Measurements from ENCODE around the gene DEFB129. TPM values are rescaled to one million over a fixed set of nuclear protein-coding genes. Genes with fewer than 3 reads are reported as not detected.
A peak's percentile ranks its signal among the peaks of the same experiment; 100 is the strongest.
"Not testable (repeated sequence)": the region's sequence is repeated elsewhere in the genome, so short reads cannot be mapped to it uniquely, and the experiment has no call there.

Gene DEFB129
- total RNA-seq, result not detected

- Mint-ChIP-seq H3K27me3 (peaks cover 8% of the 10 kb centered on the region), H3K27ac (no peak within 1 kb of the TSS), H3K36me3 (ENCODE audit: low read depth) (no peaks in the 10 kb centered on the region)
Measured at GRCh38 chr20:226958-227357, at the start of gene DEFB129. Gene DEFB129 (plus strand): TSS chr20:227258. CDS start chr20:227289, 31 bp downstream.

GRCh38 chr20:184288-184687 lies 42.8 kb upstream of the DEFB129 start:
- no peak for ATAC-seq (replicated peaks)
- Mint-ChIP-seq H3K9me3 (peaks cover 11% of the 10 kb centered on the region), H3K27me3 (peaks cover 50% of the 10 kb centered on the region), H3K4me3 (no peak overlapping the region), H3K27ac (no peak overlapping the region), H3K4me1 (no peaks in the 10 kb centered on the region), H3K36me3 (ENCODE audit: low read depth) (no peaks in the 10 kb centered on the region)

More at GRCh38 chr20:226958-227357, at the start of gene DEFB129:
- Mint-ChIP-seq H3K9me3 (no peaks in the 10 kb centered on the region), H3K4me1 (no peaks in the 10 kb centered on the region), H3K4me3 (no peak within 1 kb of the TSS)
- ATAC-seq (replicated peaks), result no peak

GRCh38 chr20:187733-188132 lies 39.3 kb upstream of the DEFB129 start:
- H3K9me3 Mint-ChIP-seq, result peaks cover 11% of the 10 kb centered on the region
- H3K4me1 Mint-ChIP-seq, result no peaks in the 10 kb centered on the region
- H3K4me3 Mint-ChIP-seq, result no peak overlapping the region
- no peak for ATAC-seq (replicated peaks)
- no peak overlapping the region for H3K27ac Mint-ChIP-seq
- H3K27me3 Mint-ChIP-seq, result peaks cover 45% of the 10 kb centered on the region
- no peaks in the 10 kb centered on the region for H3K36me3 Mint-ChIP-seq (ENCODE audit: low read depth)

- H3K27me3 Mint-ChIP-seq, result peaks cover 32% of the 10 kb centered on the region
- H3K4me1 Mint-ChIP-seq, result no peaks in the 10 kb centered on the region
- H3K36me3 Mint-ChIP-seq (ENCODE audit: low read depth), result no peaks in the 10 kb centered on the region
- no peak within 1 kb of the TSS for H3K4me3 Mint-ChIP-seq
- no peak for ATAC-seq (replicated peaks)
- H3K27ac Mint-ChIP-seq, result no peak within 1 kb of the TSS
- no peaks in the 10 kb centered on the region for H3K9me3 Mint-ChIP-seq
Measured at GRCh38 chr20:189611-190010, 37.4 kb upstream of the DEFB129 start, which contains the start of gene DEFB128. Gene DEFB128 (minus strand): TSS chr20:189711. CDS start chr20:189623, 88 bp downstream.

GRCh38 chr20:198225-198624 lies 28.8 kb upstream of the DEFB129 start:
- Mint-ChIP-seq H3K36me3 (ENCODE audit: low read depth) (no peaks in the 10 kb centered on the region), H3K4me3 (no peak overlapping the region)

GRCh38 chr20:199996-200395 lies 27.1 kb upstream of the DEFB129 start:
- Mint-ChIP-seq H3K36me3 (ENCODE audit: low read depth) (no peaks in the 10 kb centered on the region), H3K27ac (no peak overlapping the region), H3K27me3 (peaks cover 15% of the 10 kb centered on the region), H3K9me3 (no peaks in the 10 kb centered on the region), H3K4me1 (no peaks in the 10 kb centered on the region), H3K4me3 (no peak overlapping the region)
- no peak for ATAC-seq (replicated peaks)

More at GRCh38 chr20:198225-198624, 28.8 kb upstream of the DEFB129 start:
- no peaks in the 10 kb centered on the region for H3K9me3 Mint-ChIP-seq
- peaks cover 18% of the 10 kb centered on the region for H3K27me3 Mint-ChIP-seq
- no peak overlapping the region for H3K27ac Mint-ChIP-seq
- ATAC-seq (replicated peaks), result no peak
- H3K4me1 Mint-ChIP-seq, result no peaks in the 10 kb centered on the region

- H3K9me3 Mint-ChIP-seq; H3K4me1 Mint-ChIP-seq; H3K27ac Mint-ChIP-seq; ATAC-seq (replicated peaks); H3K36me3 Mint-ChIP-seq (ENCODE audit: low read depth); H3K4me3 Mint-ChIP-seq: not testable (repeated sequence)
- H3K27me3 Mint-ChIP-seq, result peaks cover 10% of the 10 kb centered on the region
Measured at GRCh38 chr20:203630-204029, 23.4 kb upstream of the DEFB129 start.

- H3K27me3 Mint-ChIP-seq, result no peaks in the 10 kb centered on the region
Measured at GRCh38 chr20:208942-209566, 18.0 kb upstream of the DEFB129 start.

GRCh38 chr20:210809-211502 lies 16.1 kb upstream of the DEFB129 start:
- Mint-ChIP-seq H3K27ac (no peak overlapping the region), H3K9me3 (no peaks in the 10 kb centered on the region), H3K4me1 (no peaks in the 10 kb centered on the region), H3K27me3 (peaks cover 4% of the 10 kb centered on the region), H3K36me3 (ENCODE audit: low read depth) (no peaks in the 10 kb centered on the region), H3K4me3 (no peak overlapping the region)
- ATAC-seq (replicated peaks), result no peak

More at GRCh38 chr20:208942-209566, 18.0 kb upstream of the DEFB129 start:
- Mint-ChIP-seq H3K27ac (no peak overlapping the region), H3K9me3 (no peaks in the 10 kb centered on the region), H3K36me3 (ENCODE audit: low read depth) (no peaks in the 10 kb centered on the region), H3K4me3 (no peak overlapping the region), H3K4me1 (no peaks in the 10 kb centered on the region)
- ATAC-seq (replicated peaks), result peak; percentile 87

- Mint-ChIP-seq H3K4me3 (no peak overlapping the region), H3K36me3 (ENCODE audit: low read depth) (no peaks in the 10 kb centered on the region), H3K9me3 (no peaks in the 10 kb centered on the region), H3K4me1 (no peaks in the 10 kb centered on the region), H3K27ac (no peak overlapping the region), H3K27me3 (peaks cover 15% of the 10 kb centered on the region)
- no peak for ATAC-seq (replicated peaks)
Measured at GRCh38 chr20:214383-214782, 12.7 kb upstream of the DEFB129 start.

GRCh38 chr20:215796-216195 lies 11.3 kb upstream of the DEFB129 start:
- Mint-ChIP-seq H3K4me3 (no peak overlapping the region), H3K4me1 (no peaks in the 10 kb centered on the region), H3K9me3 (no peaks in the 10 kb centered on the region), H3K27me3 (peaks cover 29% of the 10 kb centered on the region), H3K27ac (no peak overlapping the region), H3K36me3 (ENCODE audit: low read depth) (no peaks in the 10 kb centered on the region)
- no peak for ATAC-seq (replicated peaks)

- Mint-ChIP-seq H3K4me3 (no peak overlapping the region), H3K27ac (no peak overlapping the region), H3K9me3 (no peaks in the 10 kb centered on the region), H3K36me3 (ENCODE audit: low read depth) (no peaks in the 10 kb centered on the region), H3K27me3 (peaks cover 32% of the 10 kb centered on the region), H3K4me1 (no peaks in the 10 kb centered on the region)
- no peak for ATAC-seq (replicated peaks)
Measured at GRCh38 chr20:217266-217665, 9.8 kb upstream of the DEFB129 start.

GRCh38 chr20:219290-220115 lies 7.6 kb upstream of the DEFB129 start:
- no peak for ATAC-seq (replicated peaks)
- Mint-ChIP-seq H3K4me1 (no peaks in the 10 kb centered on the region), H3K27me3 (peaks cover 39% of the 10 kb centered on the region), H3K27ac (no peak overlapping the region), H3K4me3 (no peak overlapping the region), H3K36me3 (ENCODE audit: low read depth) (no peaks in the 10 kb centered on the region), H3K9me3 (no peaks in the 10 kb centered on the region)

- Mint-ChIP-seq H3K9me3 (no peaks in the 10 kb centered on the region), H3K4me3 (no peak overlapping the region), H3K27me3 (peaks cover 35% of the 10 kb centered on the region), H3K27ac (no peak overlapping the region), H3K4me1 (no peaks in the 10 kb centered on the region), H3K36me3 (ENCODE audit: low read depth) (no peaks in the 10 kb centered on the region)
- ATAC-seq (replicated peaks), result no peak
Measured at GRCh38 chr20:221258-221830, 5.7 kb upstream of the DEFB129 start.
